ENCODE results near the gene ITPRIPL2. TPM values are rescaled to one million over a fixed set of nuclear protein-coding genes. Genes with fewer than 3 reads are reported as not detected.

ITPRIPL2 gene
- total and polyA plus RNA-seq, 2 of the 13 experiments (the other 11 are each of a cell fraction or from before 2014, with no cell fraction given) = 5.9 to 12.6 TPM

GRCh38 chr16:19067349-19068236 is 46.2 kb upstream of the ITPRIPL2 start, which contains the start of gene COQ7 (continued):
- TF ChIP-seq ZNF891 (CRISPR knock-in tag; IDR thresholded peaks at IDR 0.05) (peak; percentile 91), MIER2 (CRISPR knock-in tag; IDR thresholded peaks at IDR 0.05) (0 out of 2 replicates have a peak, but pooled peaks have one; percentile 14), NFAT5 (CRISPR knock-in tag; IDR thresholded peaks at IDR 0.05) (peak; percentile 65; the same call in 1 of the 2 replicates), HMG20A (CRISPR knock-in tag; IDR thresholded peaks at IDR 0.05; ENCODE audit: borderline replicate concordance) (no peak), ZBTB26 (CRISPR knock-in tag; IDR thresholded peaks at IDR 0.05; ENCODE audit: borderline replicate concordance) (peak; percentile 54; the same call in 1 of the 2 replicates), ZNF710 (CRISPR knock-in tag; IDR thresholded peaks at IDR 0.05; ENCODE audit: borderline replicate concordance) (peak; percentile 73; the same call in 1 of the 2 replicates), NCOA5 (CRISPR knock-in tag; IDR thresholded peaks at IDR 0.05) (no peak), HDAC1 (CRISPR knock-in tag; IDR thresholded peaks at IDR 0.05) (peak; percentile 91), ZNF496 (CRISPR knock-in tag; IDR thresholded peaks at IDR 0.05; ENCODE audit: insufficient replicate concordance) (no peak), STAG1 (CRISPR knock-in tag; IDR thresholded peaks at IDR 0.05) (no peak; the same call in none of the 2 replicates), MTF1 (CRISPR knock-in tag; IDR thresholded peaks at IDR 0.05) (no peak), FUBP1 (CRISPR knock-in tag; IDR thresholded peaks at IDR 0.05; ENCODE audit: borderline replicate concordance) (no peak), ZNF670 (CRISPR knock-in tag; IDR thresholded peaks at IDR 0.05; ENCODE audit: borderline replicate concordance) (peak; percentile 13; the same call in 1 of the 2 replicates), ZNF18 (CRISPR knock-in tag; IDR thresholded peaks at IDR 0.05; ENCODE audit: insufficient replicate concordance) (peak; percentile 89), SNAI1 (CRISPR knock-in tag; IDR thresholded peaks at IDR 0.05; ENCODE audit: borderline replicate concordance) (no peak)

Measured in HepG2 (cell line).